Adipocyte (in vitro differentiated cells): ENCODE data around the gene ZNF846.
A peak's percentile ranks its signal among the peaks of the same experiment; 100 is the strongest.
"Not testable (repeated sequence)": the region's sequence is repeated elsewhere in the genome, so short reads cannot be mapped to it uniquely, and the experiment has no call there.

Experiments used
- DNase-seq: peaks from one replicate; pipeline ENCODE4 v3.0.0-alpha.2; 2015; ENCODE audit warnings: low read depth
- H3K27me3 ChIP-seq: replicated peaks from 2 replicates; pipeline ENCODE4 v1.7.0; 2013; ENCODE audit warnings: mild to moderate bottlenecking, low read length, moderate library complexity; ENCODE audit not compliant: control insufficient read depth, insufficient read depth
- H3K36me3 ChIP-seq: 2 replicates; pipeline ENCODE4 v1.7.0; 2013; ENCODE audit warnings: low read length, mild to moderate bottlenecking, moderate library complexity; ENCODE audit not compliant: control insufficient read depth, insufficient read depth, severe bottlenecking
- H3K4me1 ChIP-seq: 2 replicates; pipeline ENCODE4 v1.7.0; 2013; ENCODE audit warnings: mild to moderate bottlenecking, low read length, moderate library complexity; ENCODE audit not compliant: control insufficient read depth, insufficient read depth
- H3K4me3 ChIP-seq: 2 replicates; pipeline ENCODE4 v1.7.0; 2013; ENCODE audit warnings: mild to moderate bottlenecking, low read length, moderate library complexity
- H3K9ac ChIP-seq: 2 replicates; pipeline ENCODE4 v1.7.0; 2013; ENCODE audit warnings: mild to moderate bottlenecking, low read length, moderate library complexity
- H3K9me3 ChIP-seq: 2 replicates; pipeline ENCODE4 v1.7.0; 2013; ENCODE audit warnings: mild to moderate bottlenecking, low read length, moderate library complexity; ENCODE audit not compliant: control insufficient read depth

The ZNF846 gene

DNA sequence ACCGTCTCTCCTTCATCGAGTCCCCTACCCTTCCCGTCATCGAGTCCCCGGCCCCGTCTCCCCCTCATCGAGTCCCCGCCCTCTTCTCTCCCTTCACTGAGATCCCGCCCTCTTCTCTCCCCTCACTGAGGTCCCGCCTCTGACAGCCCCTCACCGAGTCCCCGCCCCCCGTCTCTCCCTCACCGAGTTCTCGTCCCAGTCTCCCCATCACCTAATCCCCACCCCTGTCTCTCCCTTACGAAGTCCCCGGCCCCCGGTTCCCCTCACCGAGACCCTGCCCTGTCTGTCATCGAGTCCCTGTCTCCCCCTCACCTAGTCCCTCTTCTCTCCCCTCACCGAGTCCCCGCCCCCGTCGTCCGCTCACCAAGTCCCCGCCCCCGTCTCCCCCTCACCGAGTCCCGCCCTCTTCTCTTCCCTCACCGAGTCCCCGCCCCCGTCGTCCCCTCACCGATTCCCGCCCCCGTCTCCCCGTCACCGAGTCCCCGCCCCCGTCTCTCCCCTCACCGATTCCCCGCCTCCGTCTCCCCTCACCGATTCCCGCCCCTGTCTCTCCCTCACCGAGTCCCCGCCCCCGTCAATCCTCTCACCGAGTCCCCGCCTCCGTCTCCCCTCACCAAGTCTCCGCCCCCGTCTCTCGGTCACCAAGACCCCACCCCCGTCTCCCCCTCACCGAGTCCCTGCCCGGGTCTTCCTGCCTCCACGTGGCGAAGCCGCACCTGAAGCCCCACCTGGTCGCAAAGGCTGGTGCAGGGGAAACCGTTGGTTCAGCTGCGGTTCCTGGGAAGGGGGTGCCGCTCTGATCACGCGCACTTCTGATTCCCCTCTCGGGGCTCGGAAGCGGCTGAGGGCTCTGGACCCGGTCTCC is 23.9 kb upstream of the ZNF846 start:
- H3K27me3 ChIP-seq = no peaks in the 10 kb centered on the region
- peak overlapping the region; percentile 87 for H3K9ac ChIP-seq
- no peaks in the 10 kb centered on the region for H3K9me3 ChIP-seq
- H3K4me1 ChIP-seq = peaks cover 4% of the 10 kb centered on the region
- DNase-seq = peak; percentile 98
- no peaks in the 10 kb centered on the region for H3K36me3 ChIP-seq
- H3K4me3 ChIP-seq = peak overlapping the region; percentile 93

DNA sequence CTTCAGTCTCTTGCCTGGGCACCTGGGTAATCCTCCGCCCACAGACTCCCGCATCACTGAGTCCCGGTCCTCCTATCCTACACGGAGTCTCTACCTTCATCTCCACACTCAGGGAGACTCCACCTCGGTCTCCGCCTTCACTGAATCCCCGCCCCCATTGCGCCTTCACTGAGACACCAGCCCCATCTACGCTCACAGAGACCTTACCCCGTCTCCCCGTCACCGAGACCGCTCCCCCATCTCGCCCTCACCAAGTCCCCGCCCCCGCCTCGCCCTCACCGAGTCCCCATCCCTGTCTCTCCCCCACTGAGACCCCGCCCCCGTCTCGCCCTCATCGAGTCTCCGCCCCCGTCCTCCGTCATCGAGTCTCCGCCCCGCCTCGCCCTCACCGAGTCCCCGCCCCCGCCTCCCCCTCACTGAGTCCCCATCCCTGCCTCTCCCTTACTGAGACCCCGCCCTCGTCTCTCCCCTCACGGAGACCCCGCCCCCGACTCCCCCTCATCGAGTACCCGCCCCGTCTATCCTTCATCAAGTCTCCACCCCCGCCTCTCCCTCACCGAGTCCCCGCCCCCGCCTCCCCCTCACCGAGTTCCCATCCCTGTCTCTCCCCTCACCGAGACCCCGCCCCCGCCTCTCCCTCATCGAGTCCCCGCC is 23.1 kb upstream of the ZNF846 start:
- peak; percentile 99 for DNase-seq
- H3K4me1 ChIP-seq = peaks cover 4% of the 10 kb centered on the region
- peak overlapping the region; percentile 80 for H3K4me3 ChIP-seq
- H3K27me3 ChIP-seq = no peaks in the 10 kb centered on the region
- H3K36me3 ChIP-seq = no peaks in the 10 kb centered on the region
- H3K9ac ChIP-seq = peak overlapping the region; percentile 66
- H3K9me3 ChIP-seq = no peaks in the 10 kb centered on the region

DNA sequence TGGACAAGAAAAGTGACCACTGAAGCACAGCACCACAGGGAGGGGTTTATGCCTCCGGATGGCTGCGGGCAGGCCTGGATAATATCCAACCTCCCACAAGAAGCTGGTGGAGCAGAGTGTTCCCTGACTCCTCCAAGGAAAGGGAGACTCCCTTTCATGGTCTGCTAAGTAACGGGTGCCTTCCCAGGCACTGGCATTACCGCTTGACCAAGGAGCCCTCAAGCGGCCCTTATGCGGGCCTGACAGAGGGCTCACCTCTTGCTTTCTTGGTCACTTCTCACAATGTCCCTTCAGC is 22.5 kb upstream of the ZNF846 start:
- Histone ChIP-seq H3K4me3 (peak overlapping the region; percentile 80), H3K9ac (peak overlapping the region; percentile 46)
- H3K4me1 ChIP-seq, DNase-seq, H3K9me3 ChIP-seq, H3K36me3 ChIP-seq, H3K27me3 ChIP-seq: not testable (repeated sequence)

DNA sequence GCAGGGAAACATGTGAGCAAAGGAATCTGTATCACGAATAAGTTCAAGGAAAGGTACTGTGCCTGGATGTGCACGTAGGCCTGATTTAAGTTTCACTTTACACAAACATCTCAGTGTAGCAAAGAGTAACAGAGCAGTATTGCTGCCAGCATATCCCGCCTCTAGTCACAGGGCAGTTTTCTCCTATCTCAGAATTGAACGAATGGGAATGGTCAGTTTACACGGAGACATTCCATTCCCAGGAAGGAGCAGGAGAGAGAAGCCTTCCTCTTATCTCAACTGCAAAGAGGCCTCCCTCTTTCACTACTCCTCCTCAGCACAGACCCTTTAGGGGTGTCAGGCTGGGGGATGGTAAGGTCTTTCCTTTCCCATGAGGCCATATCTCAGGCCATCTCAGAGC is 21.0 kb upstream of the ZNF846 start:
- peak overlapping the region; percentile 39 for H3K9ac ChIP-seq
- H3K36me3 ChIP-seq, H3K27me3 ChIP-seq, H3K4me1 ChIP-seq, H3K9me3 ChIP-seq, H3K4me3 ChIP-seq, DNase-seq: not testable (repeated sequence)

DNA sequence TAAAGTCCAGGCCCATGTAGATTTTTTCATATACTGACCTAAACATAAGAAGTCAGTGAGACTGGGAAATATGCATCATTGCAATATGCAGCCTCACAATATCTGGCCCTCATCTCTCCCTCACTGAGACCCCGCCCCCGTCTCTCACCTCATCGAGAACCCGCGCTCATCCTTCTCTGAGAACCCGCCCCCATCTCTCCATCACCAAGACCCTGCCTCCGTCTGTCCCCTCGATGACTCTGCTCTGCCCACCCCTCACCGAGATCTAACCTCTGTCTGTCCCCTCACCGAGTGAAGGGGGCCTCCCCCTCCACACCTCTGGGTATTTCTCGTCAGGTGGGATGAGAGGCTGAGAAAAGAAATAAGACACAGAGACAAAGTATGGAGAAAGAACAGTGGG is 20.5 kb upstream of the ZNF846 start:
- no peak for DNase-seq
- H3K9ac ChIP-seq = peak overlapping the region; percentile 39
- peaks cover 13% of the 10 kb centered on the region for H3K4me1 ChIP-seq
- H3K4me3 ChIP-seq = no peak overlapping the region
- no peaks in the 10 kb centered on the region for H3K9me3 ChIP-seq
- H3K27me3 ChIP-seq = no peaks in the 10 kb centered on the region
- H3K36me3 ChIP-seq = no peaks in the 10 kb centered on the region

DNA sequence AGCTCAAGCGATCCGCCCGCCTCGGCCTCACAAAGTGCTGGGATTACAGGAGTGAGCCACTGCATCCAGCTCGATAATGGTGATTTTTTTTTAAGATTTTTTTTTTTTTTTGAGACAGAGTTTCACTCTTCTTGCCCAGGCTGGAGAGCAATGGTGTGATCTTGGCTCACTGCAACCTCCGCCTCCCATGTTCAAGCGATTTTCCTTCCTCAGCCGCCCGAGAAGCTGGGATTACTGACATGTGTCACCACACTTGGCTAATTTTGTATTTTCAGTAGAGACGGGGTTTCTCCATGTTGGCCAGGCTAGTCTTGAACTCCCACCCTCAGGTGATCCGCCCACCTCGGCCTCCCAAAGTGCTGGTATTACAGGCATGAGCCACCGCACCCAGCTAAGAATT is 20.1 kb upstream of the ZNF846 start:
- H3K27me3 ChIP-seq, H3K9ac ChIP-seq, H3K4me3 ChIP-seq, H3K36me3 ChIP-seq, H3K9me3 ChIP-seq, DNase-seq: not testable (repeated sequence)
- H3K4me1 ChIP-seq = peaks cover 13% of the 10 kb centered on the region

DNA sequence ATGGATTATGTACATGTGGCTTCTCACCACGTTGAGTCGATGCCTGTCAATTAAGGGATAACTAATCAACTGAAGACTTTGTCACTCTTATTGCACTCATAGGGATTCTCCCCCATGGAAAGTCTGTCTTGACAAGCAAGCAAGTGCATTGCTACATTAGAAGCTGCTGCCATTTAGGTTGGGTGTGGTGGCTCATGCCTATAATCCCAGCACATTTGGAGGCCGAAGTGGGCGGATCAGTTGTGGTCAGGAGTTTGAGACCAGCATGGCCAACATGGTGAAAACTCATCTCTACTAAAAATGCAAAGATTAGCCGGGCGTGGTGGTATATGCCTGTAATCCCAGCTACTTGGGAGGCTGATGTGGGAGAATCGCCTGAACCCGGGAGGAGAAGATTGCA is 18.3 kb upstream of the ZNF846 start:
- Histone ChIP-seq H3K4me1 (peaks cover 13% of the 10 kb centered on the region), H3K27me3 (no peaks in the 10 kb centered on the region), H3K9me3 (no peaks in the 10 kb centered on the region), H3K4me3 (no peak overlapping the region), H3K9ac (no peak overlapping the region), H3K36me3 (no peaks in the 10 kb centered on the region)
- DNase-seq = no peak

DNA sequence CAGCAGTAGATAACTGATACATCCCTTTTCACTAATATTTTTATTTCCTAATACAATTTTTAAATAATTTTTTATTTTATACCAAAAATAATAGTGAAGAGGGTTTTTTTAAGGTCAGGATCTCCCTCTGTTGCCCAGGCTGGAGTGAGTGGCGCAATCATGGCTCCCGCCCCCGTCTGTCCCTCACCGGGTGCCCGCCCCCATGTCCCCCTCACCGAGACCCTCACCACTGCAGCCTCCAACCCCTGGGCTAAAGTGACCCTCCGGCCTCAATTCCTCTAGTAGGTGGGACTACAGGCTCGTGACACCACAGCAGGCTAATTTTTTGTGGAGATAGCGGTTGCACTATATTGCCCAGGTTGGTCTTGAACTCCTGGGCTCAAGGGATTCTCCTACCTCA is 17.8 kb upstream of the ZNF846 start:
- DNase-seq = no peak
- Histone ChIP-seq H3K27me3 (no peaks in the 10 kb centered on the region), H3K4me3 (peak overlapping the region; percentile 92), H3K9me3 (no peaks in the 10 kb centered on the region), H3K4me1 (peaks cover 13% of the 10 kb centered on the region), H3K9ac (peak overlapping the region; percentile 87), H3K36me3 (no peaks in the 10 kb centered on the region)

DNA sequence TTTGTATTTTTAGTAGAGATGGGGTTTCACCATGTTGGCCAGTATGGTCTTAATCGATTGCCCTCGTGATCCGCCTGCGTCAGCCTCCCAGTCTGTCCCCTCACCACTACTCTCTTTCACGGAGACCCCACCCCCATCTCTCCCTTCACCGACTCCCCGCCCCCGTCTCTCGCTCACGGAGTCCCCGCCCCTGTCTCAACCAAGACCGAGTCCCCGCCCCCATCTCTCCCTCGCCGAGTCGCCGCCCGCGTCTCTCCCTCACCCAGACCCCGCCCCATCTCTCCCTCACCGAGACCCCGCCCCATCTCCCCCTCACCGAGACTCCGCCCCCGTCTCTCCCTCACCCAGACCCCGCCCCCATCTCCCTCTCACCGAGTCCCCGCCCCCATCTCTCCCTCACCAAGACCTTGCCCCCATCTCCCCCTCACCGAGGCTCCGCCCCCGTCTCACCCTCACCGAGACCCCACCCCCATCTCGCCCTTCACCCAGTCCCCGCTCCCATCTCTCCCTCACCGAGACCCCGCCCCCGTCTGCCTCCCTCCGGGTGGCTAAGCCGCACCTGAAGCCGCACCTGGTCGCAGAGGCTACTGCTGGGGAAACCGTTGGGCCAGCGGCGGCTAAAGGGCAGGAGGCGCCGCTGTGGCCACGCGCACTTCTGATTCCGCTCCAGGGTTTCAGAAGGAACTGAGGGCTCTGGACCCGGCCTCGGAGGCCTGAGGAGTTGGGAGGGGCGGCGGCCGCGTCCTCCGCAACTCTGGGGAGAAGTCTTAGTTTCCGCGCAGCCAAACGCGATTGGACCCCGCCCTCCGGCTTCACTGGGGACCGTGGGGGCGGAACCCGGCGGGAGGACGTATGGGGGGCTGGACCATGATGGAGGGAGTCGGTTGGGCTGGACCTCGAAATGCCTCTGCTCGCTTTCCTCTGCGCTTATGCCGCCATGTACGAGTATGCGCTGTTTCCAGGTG is 17.1 kb upstream of the ZNF846 start:
- DNase-seq = peak; percentile 100
- no peaks in the 10 kb centered on the region for H3K36me3 ChIP-seq
- no peaks in the 10 kb centered on the region for H3K27me3 ChIP-seq
- H3K4me3 ChIP-seq = peak overlapping the region; percentile 92
- peak overlapping the region; percentile 87 for H3K9ac ChIP-seq
- no peaks in the 10 kb centered on the region for H3K9me3 ChIP-seq
- peaks cover 13% of the 10 kb centered on the region for H3K4me1 ChIP-seq

DNA sequence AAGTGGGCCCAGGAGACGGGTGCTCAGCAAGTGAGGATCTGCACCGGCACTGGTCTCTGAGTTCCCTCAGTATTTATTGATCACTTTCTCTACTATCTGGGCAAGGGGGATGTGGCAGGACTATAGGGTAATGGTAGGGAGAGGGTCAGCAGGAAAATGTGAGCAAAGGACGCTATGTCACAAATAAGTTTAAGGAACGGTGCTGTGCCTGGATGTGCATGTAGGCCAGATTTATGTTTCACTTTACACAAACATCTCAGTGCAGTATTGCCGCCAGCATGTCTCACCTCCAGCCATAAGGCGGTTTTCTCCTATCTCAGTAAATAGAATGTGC is 15.6 kb upstream of the ZNF846 start:
- not testable (repeated sequence) for H3K27me3 ChIP-seq, H3K36me3 ChIP-seq, H3K4me1 ChIP-seq, H3K9me3 ChIP-seq, DNase-seq, H3K4me3 ChIP-seq, H3K9ac ChIP-seq

DNA sequence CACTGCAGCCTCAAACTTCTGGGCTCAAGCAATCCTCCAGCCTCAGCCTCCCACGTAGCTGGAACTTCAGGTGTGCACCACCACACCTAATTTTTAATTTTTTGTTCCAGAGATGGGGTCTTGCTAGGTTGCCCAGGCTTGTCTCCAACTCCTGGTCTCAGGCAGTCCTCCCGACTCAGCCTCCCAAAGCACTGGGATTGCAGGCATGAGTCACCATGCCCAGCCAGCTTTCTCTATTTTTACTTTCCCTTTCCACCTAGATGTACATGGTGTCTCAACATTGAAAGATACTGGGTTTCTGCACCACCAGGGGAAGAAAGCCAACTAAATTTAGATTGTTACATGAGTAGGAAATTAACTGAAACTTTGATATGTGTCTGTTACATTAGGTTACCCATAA is 13.8 kb upstream of the ZNF846 start:
- no peaks in the 10 kb centered on the region for H3K9me3 ChIP-seq
- no peaks in the 10 kb centered on the region for H3K36me3 ChIP-seq
- H3K4me3 ChIP-seq = no peak overlapping the region
- DNase-seq = no peak
- peaks cover 9% of the 10 kb centered on the region for H3K4me1 ChIP-seq
- no peak overlapping the region for H3K9ac ChIP-seq
- H3K27me3 ChIP-seq = no peaks in the 10 kb centered on the region
